Esophagus muscularis mucosa (tissue), 3 donors: ENCODE data around the gene LHX4.

Experiments
- POLR2AphosphoS5 ChIP-seq, 2 donors: sonication (generic); formaldehyde crosslinking; IDR thresholded peaks; one replicate each; pipeline ENCODE4 v1.6.1; 2017; ENCODE audit warnings: antibody characterized with exemption in 2 of 2
- TF ChIP-seq, protein P1 (sequence below), 3 experiments: fragments of 200-600 bp in 2 of 3; fragments of 450-650 bp in 1 of 3; sonication (generic) in 2 of 3; IDR thresholded peaks; one replicate each; pipeline ENCODE4 v1.5.1; 2017 to 2019; ENCODE audit warnings: antibody characterized with exemption in 3 of 3, mild to moderate bottlenecking in 2 of 3, moderate library complexity in 1 of 3

DNA sequence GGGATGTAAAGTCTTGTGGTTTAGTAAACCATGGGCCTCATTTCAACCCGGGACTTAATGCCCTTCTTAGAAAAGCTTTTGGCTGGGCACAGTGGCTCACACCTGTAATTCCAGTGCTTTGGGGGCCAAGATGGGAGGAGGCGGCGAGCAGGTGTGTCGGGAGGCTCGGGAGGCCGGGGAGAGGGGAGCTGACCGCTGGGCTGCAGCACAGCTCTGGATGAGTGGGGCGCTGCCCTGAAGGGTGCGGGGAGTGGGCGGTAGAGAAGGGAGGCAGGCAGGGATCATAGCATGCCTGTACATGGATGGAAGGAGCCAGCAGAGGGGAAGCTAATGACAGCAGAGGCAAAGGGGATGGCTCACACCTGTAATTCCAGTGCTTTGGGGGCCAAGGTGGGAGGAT lies 31.0 kb downstream of the LHX4 start:
- TF ChIP-seq, protein P1, sequence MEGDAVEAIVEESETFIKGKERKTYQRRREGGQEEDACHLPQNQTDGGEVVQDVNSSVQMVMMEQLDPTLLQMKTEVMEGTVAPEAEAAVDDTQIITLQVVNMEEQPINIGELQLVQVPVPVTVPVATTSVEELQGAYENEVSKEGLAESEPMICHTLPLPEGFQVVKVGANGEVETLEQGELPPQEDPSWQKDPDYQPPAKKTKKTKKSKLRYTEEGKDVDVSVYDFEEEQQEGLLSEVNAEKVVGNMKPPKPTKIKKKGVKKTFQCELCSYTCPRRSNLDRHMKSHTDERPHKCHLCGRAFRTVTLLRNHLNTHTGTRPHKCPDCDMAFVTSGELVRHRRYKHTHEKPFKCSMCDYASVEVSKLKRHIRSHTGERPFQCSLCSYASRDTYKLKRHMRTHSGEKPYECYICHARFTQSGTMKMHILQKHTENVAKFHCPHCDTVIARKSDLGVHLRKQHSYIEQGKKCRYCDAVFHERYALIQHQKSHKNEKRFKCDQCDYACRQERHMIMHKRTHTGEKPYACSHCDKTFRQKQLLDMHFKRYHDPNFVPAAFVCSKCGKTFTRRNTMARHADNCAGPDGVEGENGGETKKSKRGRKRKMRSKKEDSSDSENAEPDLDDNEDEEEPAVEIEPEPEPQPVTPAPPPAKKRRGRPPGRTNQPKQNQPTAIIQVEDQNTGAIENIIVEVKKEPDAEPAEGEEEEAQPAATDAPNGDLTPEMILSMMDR (IDR thresholded peaks at IDR 0.05), result no peak
- TF ChIP-seq POLR2AphosphoS5 (IDR thresholded peaks at IDR 0.05), result no peak
